Peyer's patch (tissue), 4 donors: ENCODE data around the gene WDTC1. TPM values are rescaled to one million over a fixed set of nuclear protein-coding genes. Genes with fewer than 3 reads are reported as not detected.
A peak's percentile ranks its signal among the peaks of the same experiment; 100 is the strongest.
"Not testable (repeated sequence)": the region's sequence is repeated elsewhere in the genome, so short reads cannot be mapped to it uniquely, and the experiment has no call there.

Experiments
- DNase-seq, 3 donors: peaks; one replicate each; pipeline ENCODE4 v3.0.0-alpha.2; 2017 to 2019
- H3K27ac ChIP-seq, 4 donors: fragments of 200-600 bp; sonication (generic); one replicate each; pipeline ENCODE4 v1.5.1; 2016 to 2019
- H3K27me3 ChIP-seq, 2 donors: fragments of 200-600 bp; sonication (generic); one replicate each; pipeline ENCODE4 v1.5.1; 2019
- H3K36me3 ChIP-seq, 3 donors: fragments of 200-600 bp; sonication (generic); one replicate each; pipeline ENCODE4 v1.5.1; 2016 to 2019
- H3K4me1 ChIP-seq, 4 donors: fragments of 200-600 bp; sonication (generic); one replicate each; pipeline ENCODE4 v1.5.1; 2016 to 2019
- H3K4me3 ChIP-seq, 4 donors: fragments of 200-600 bp; sonication (generic); 1 replicate in 3 of 4; 2 replicates in 1 of 4; pipeline ENCODE4 v1.5.1; 2016 to 2019; ENCODE audit warnings: mild to moderate bottlenecking in 1 of 4
- H3K9me3 ChIP-seq, 4 donors: fragments of 200-600 bp; sonication (generic); one replicate each; pipeline ENCODE4 v1.5.1; 2016 to 2019; ENCODE audit warnings: mild to moderate bottlenecking in 1 of 4
- CTCF ChIP-seq, 6 experiments: fragments of 450-650 bp in 4 of 6; fragments of 200-600 bp in 2 of 6; sonication (generic) in 1 of 6; IDR thresholded peaks; one replicate each; pipeline ENCODE4 v1.5.1; 2017 to 2019; ENCODE audit warnings: antibody characterized with exemption in 6 of 6, mild to moderate bottlenecking in 3 of 6, moderate library complexity in 1 of 6
- POLR2A ChIP-seq, 2 donors: fragments of 450-650 bp; IDR thresholded peaks; one replicate each; pipeline ENCODE4 v1.5.1; 2017; ENCODE audit warnings: antibody characterized with exemption in 2 of 2, mild to moderate bottlenecking in 2 of 2, moderate library complexity in 2 of 2
- total RNA-seq, 4 donors: library from RNA; depleted of rRNA; stranded (reverse); fragments of >200 nt; gene quantifications; one replicate each; pipeline ENCODE4 v1.1.0, GENCODE V29; 2016

WDTC1 gene
- total RNA-seq, 4 donors from 2014 or later = 30.5 to 53.3 (median 40.7) TPM

GRCh38 chr1:27269276-27269675 is 34.8 kb downstream of the WDTC1 start:
- H3K9me3 ChIP-seq = no peaks in the 10 kb centered on the region
- no peak overlapping the region for H3K4me3 ChIP-seq
- TF ChIP-seq POLR2A (IDR thresholded peaks at IDR 0.05) = no peak
- no peak for TF ChIP-seq CTCF (IDR thresholded peaks at IDR 0.05)
- H3K36me3 ChIP-seq = peaks cover 0 to 16% (median 0%) of the 10 kb centered on the region in 3 donors
- DNase-seq = no peak
- H3K27ac ChIP-seq = no peak overlapping the region
- H3K27me3 ChIP-seq = no peaks in the 10 kb centered on the region
- no peaks in the 10 kb centered on the region for H3K4me1 ChIP-seq

GRCh38 chr1:27274204-27274603 is 39.8 kb downstream of the WDTC1 start:
- no peak for DNase-seq
- no peak overlapping the region for H3K4me3 ChIP-seq
- TF ChIP-seq POLR2A (IDR thresholded peaks at IDR 0.05) (no peak), CTCF (IDR thresholded peaks at IDR 0.05) (no peak)
- no peaks in the 10 kb centered on the region for H3K27me3 ChIP-seq
- no peak overlapping the region for H3K27ac ChIP-seq
- H3K9me3 ChIP-seq = no peaks in the 10 kb centered on the region
- no peaks in the 10 kb centered on the region for H3K4me1 ChIP-seq
- H3K36me3 ChIP-seq = no peaks in the 10 kb centered on the region

- Histone ChIP-seq H3K9me3 (no peaks in the 10 kb centered on the region), H3K4me1 (no peaks in the 10 kb centered on the region), H3K4me3 (no peak overlapping the region), H3K27me3 (no peaks in the 10 kb centered on the region), H3K27ac (no peak overlapping the region), H3K36me3 (no peaks in the 10 kb centered on the region)
- no peak for DNase-seq
- TF ChIP-seq CTCF (IDR thresholded peaks at IDR 0.05) (no peak), POLR2A (IDR thresholded peaks at IDR 0.05) (no peak)
Observed at GRCh38 chr1:27275696-27276095, 41.3 kb downstream of the WDTC1 start.

GRCh38 chr1:27284425-27285273 is 50.2 kb downstream of the WDTC1 start:
- H3K4me3 ChIP-seq = no peak overlapping the region
- H3K27ac ChIP-seq = no peak overlapping the region
- H3K9me3 ChIP-seq = no peaks in the 10 kb centered on the region
- TF ChIP-seq CTCF (IDR thresholded peaks at IDR 0.05) (peak; percentile 76 to 89 (median 82)), POLR2A (IDR thresholded peaks at IDR 0.05) (no peak)
- DNase-seq = peak; percentile 82 to 97 (median 96)
- no peaks in the 10 kb centered on the region for H3K4me1 ChIP-seq
- H3K27me3 ChIP-seq = no peaks in the 10 kb centered on the region
- peaks cover 0 to 32% (median 0%) of the 10 kb centered on the region in 3 donors for H3K36me3 ChIP-seq

GRCh38 chr1:27285274-27285660 is 50.8 kb downstream of the WDTC1 start:
- no peak for DNase-seq
- Histone ChIP-seq H3K4me3 (no peak overlapping the region), H3K4me1 (peaks cover 0 to 4% (median 0%) of the 10 kb centered on the region in 4 donors), H3K9me3 (no peaks in the 10 kb centered on the region), H3K27ac (no peak overlapping the region), H3K27me3 (no peaks in the 10 kb centered on the region), H3K36me3 (peaks cover 0 to 36% (median 0%) of the 10 kb centered on the region in 3 donors)
- TF ChIP-seq POLR2A (IDR thresholded peaks at IDR 0.05) (no peak), CTCF (IDR thresholded peaks at IDR 0.05) (no peak)

GRCh38 chr1:27285821-27286220 is 51.4 kb downstream of the WDTC1 start:
- H3K4me1 ChIP-seq, DNase-seq, H3K27me3 ChIP-seq, H3K27ac ChIP-seq, H3K9me3 ChIP-seq, H3K4me3 ChIP-seq: not testable (repeated sequence)
- peaks cover 0 to 41% (median 0%) of the 10 kb centered on the region in 3 donors for H3K36me3 ChIP-seq

- H3K4me3 ChIP-seq, H3K27me3 ChIP-seq, H3K27ac ChIP-seq, H3K9me3 ChIP-seq, DNase-seq: not testable (repeated sequence)
- H3K36me3 ChIP-seq = peaks cover 0 to 59% (median 0%) of the 10 kb centered on the region in 3 donors
- peaks cover 0 to 12% (median 0%) of the 10 kb centered on the region in 4 donors for H3K4me1 ChIP-seq
Observed at GRCh38 chr1:27289125-27289524, 54.7 kb downstream of the WDTC1 start.
